Measurements from ENCODE around the gene AGAP1.

AGAP1 gene

GRCh38 chr2:235580426-235581157 is 86.7 kb downstream of the AGAP1 start:
- no peak for TF ChIP-seq CTCF (conservative IDR thresholded peaks at IDR 0.05; ENCODE audit: low read depth, low read length)
- DNase-seq (ENCODE audit: low read depth): no peak
- no peak overlapping the region for H3K4me3 ChIP-seq (ENCODE audit: low read depth, low read length)

- TF ChIP-seq CTCF (conservative IDR thresholded peaks at IDR 0.05; ENCODE audit: low read depth, low read length): no peak
- no peak for DNase-seq (ENCODE audit: low read depth)
- no peak overlapping the region for H3K4me3 ChIP-seq (ENCODE audit: low read depth, low read length)
These were observed 88.3 kb downstream of the AGAP1 start for GRCh38 chr2:235582081-235582686.

GRCh38 chr2:235582729-235583128 is 88.9 kb downstream of the AGAP1 start:
- no peak for TF ChIP-seq CTCF (conservative IDR thresholded peaks at IDR 0.05; ENCODE audit: low read depth, low read length)
- H3K4me3 ChIP-seq (ENCODE audit: low read depth, low read length): no peak overlapping the region
- no peak for DNase-seq (ENCODE audit: low read depth)

GRCh38 chr2:235583144-235583543 is 89.3 kb downstream of the AGAP1 start:
- no peak for DNase-seq (ENCODE audit: low read depth)
- TF ChIP-seq CTCF (conservative IDR thresholded peaks at IDR 0.05; ENCODE audit: low read depth, low read length): no peak
- H3K4me3 ChIP-seq (ENCODE audit: low read depth, low read length): no peak overlapping the region

GRCh38 chr2:235583925-235584637 is 90.2 kb downstream of the AGAP1 start:
- no peak for TF ChIP-seq CTCF (conservative IDR thresholded peaks at IDR 0.05; ENCODE audit: low read depth, low read length)
- no peak for DNase-seq (ENCODE audit: low read depth)
- H3K4me3 ChIP-seq (ENCODE audit: low read depth, low read length): no peak overlapping the region

- TF ChIP-seq CTCF (conservative IDR thresholded peaks at IDR 0.05; ENCODE audit: low read depth, low read length): no peak
- no peak overlapping the region for H3K4me3 ChIP-seq (ENCODE audit: low read depth, low read length)
- no peak for DNase-seq (ENCODE audit: low read depth)
These were observed 90.8 kb downstream of the AGAP1 start for GRCh38 chr2:235584638-235585007.
